Activated CD8-positive, alpha-beta memory T cell treated with anti-CD3 and anti-CD28 coated beads for 48 hours (primary cell): ENCODE results near the gene MPI.
"Not testable (repeated sequence)": the region's sequence is repeated elsewhere in the genome, so short reads cannot be mapped to it uniquely, and the experiment has no call there.

Source experiments
- DNase-seq, 3 experiments: peaks; one replicate each; pipeline ENCODE4 v3.0.0-alpha.2; 2020; ENCODE audit warnings: low read depth in 2 of 3, low spot score in 2 of 3

The MPI gene

DNA sequence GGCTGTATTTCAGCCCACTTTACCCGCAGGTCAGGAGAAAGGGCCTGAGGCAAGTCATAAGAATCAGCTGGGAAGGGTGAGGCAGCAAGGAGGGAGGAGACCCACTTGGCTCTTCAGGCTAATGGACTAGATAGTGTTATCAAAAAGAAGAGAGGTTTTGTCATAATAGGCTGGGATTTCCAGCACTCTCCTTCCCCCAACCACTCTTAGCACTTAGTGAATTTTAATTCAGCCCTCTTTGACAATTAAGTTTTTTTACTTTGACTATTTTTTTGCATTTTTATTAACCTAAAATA, 771 bp downstream of the MPI start:
- no peak for DNase-seq

DNA sequence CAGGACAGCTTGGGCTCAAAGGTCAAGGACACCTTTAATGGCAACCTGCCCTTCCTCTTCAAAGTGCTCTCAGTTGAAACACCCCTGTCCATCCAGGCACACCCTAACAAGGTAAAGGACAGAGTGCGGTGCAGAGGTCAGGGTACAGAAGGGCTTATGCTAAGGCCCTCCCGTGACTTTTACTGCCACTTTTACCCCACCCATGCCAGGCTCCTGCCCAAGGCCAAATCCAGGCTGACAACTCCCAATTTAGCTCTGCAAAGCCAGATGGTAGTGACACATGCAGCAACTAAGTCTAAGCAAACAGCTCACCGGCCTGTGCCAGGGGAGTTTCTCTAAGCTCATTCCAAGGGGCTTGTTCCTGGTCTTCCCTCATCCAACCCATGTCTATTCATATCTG, 1.6 kb downstream of the MPI start:
- no peak for DNase-seq

DNA sequence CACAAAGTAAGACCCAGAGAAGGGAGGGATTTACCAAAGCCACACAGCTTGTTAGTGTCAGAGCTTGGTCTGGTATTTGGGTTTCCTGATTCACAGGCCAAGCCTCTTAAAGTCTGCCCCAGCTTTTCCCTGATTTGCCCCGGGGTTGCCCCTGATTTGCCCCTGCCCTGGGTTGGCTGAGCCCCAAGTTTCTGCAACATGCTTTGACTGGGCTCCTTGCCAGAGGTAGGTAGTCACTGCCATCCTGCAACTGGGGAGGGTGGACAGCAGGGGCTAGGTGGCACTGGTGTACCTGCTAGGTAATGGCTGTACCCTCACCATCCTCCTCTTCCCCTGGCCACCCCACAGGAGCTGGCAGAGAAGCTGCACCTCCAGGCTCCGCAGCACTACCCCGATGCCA, 2.5 kb downstream of the MPI start:
- DNase-seq: no peak

DNA sequence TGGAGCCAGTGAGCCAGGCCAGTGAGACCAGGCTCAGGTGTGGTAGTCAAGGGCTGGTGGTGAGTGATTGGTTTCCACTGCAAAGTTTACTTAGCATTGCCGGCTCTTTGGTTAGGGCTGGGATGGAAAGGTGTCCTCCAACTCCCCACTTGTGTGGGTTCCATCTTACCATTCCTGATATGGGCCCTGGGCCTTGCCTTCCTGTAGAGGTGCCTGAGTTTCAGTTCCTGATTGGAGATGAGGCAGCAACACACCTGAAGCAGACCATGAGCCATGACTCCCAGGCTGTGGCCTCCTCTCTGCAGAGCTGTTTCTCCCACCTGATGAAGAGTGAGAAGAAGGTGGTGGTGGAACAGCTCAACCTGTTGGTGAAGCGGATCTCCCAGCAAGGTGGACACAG, 3.1 kb downstream of the MPI start:
- DNase-seq: no peak

DNA sequence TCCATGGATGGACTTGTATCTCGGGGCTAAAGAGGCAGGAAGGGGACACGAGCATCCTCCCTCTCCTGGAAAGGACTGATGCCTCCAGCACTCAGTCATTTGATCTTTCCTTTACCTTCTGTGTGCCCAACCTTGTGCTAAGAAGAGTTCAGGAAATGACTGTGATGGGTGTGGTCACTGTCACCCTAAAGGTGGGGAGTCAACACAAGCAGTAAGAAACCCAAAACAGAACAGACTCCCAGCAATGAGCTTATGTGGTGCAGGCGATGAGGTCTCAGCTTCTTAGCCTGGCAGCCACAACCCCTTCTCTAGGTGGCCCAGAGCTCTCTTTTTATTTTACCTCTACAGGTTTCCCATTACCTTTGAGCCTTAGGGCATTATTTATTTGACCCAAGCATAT, 3.8 kb downstream of the MPI start:
- DNase-seq: no peak

DNA sequence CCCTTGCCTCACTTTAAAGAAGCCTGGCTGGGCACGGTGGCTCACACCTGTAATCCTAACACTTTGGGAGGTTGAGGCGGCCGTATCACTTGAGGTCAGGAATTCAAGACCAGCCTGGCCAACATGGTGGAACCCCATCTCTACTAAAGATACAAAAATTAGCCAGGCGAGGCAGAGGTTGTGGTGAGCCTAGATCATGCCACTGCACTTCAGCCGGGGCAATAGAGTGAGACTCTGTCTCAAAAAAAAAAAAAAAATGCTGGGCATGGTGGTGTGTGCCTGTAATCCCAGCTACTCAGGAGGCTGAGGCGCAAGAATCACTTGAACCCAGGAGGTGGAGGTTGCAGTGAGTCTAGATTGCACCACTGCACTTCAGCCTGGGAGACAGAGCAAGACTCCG, 4.5 kb downstream of the MPI start:
- DNase-seq: not testable (repeated sequence)

DNA sequence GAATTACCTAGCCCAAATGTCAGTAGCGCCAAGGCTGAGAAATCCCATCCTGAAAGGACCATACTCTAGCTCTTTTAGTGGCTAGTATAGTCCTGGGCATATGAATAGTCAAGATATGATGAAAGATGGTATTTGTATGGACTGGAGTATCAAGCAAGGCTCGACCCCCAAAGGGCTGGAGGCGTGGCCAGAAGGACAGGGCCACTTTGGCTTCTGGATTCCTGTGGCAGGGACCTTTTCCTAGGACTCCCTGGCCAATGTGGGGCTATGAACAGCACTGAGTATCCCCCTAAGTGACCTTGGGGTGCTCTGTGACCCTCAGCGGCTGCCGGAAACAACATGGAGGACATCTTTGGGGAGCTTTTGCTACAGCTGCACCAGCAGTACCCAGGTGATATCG, 6.0 kb downstream of the MPI start:
- no peak for DNase-seq

DNA sequence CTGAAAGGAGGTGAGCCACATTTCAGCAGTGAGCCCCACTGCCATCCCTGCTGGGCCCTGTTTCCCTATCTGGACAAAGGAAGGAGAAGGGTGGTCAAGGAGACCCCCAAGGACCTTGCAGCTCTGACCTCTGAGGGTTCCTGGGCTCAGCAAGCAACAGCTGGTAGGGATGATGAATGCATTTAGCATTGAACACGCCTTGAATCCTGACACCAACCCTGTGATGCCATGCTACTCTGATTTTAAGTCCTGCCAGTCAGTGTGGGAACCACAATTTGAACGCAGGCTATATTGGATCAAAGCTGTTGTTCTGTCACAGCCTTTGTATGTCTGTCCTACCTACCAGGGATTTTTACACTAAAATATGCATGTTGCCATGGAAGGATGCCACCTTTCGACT, 6.5 kb downstream of the MPI start:
- DNase-seq: no peak

DNA sequence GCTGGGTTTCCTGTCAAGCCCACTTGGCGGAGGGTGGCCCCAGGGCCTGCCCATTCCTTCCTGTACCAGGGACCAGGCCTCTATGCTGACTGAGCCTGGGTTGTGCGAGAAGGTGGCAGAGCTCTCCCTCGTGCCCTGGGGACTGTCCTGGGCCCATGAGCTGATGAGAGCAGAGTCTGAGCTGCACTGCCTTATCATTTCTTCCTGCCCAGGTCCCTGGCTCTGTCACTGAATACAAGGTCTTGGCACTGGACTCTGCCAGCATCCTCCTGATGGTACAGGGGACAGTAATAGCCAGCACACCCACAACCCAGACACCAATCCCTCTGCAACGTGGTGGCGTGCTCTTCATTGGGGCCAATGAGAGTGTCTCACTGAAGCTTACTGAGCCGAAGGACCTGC, 7.5 kb downstream of the MPI start:
- DNase-seq: no peak

DNA sequence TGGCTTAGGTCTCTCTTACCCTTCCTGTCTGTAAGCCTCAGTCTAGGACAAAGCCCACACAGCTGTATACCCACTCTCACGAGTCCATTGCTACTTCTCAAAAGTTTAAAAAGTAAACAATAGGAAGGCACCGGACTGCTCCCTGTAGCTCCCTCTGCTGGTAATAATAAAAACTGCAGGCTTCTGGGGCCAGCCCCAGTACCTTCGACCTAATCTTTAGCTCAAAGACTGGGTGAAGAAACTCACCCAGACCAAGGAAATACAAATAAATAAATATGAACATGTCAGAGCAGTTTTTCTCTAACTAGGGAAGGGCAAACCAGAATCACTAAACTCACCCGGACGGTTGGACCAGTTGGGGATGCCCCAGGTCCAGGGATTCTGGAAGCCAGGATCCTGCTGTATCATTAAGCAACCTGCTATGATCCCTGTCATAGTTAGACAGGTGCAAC, 11.8 kb downstream of the MPI start:
- DNase-seq: peak in 2 of 3 experiments; percentile 23 to 42

DNA sequence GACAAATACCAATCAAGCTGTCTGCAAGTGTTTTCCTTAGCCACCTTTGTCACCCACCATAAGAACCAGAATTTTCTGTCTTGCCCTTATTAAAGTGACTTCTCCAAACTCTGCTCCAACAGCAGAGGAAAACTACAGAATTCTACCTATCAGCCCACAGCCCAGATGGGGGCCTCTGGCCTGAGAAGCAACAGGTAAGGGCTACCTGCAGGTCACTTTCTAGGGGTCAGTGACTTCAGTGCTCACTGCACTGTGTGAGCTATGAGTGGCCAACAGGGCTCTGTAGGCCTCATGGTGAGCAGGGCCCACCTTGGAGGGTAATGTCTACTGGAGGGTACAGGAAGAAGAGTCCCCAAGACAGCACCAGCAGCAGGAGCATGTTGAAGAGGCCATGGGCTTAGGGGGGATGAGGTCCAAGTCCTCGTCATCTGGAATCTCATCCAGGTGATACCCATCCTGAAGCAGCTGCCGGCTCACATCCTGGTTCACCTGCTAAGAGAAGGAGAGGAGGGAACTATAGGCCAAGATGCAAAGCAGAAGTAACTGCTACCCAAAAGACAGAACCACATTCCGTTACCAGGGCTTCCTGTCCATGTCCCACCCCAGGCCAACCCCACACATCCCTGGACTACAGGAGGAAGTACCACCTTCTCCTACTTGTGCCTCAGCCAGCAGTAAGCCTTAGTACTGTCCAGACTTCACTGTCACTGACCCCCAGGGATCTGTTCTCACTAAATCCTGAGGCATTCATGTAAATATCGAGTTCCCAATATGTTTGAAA, 12.6 kb downstream of the MPI start:
- no peak for DNase-seq

DNA sequence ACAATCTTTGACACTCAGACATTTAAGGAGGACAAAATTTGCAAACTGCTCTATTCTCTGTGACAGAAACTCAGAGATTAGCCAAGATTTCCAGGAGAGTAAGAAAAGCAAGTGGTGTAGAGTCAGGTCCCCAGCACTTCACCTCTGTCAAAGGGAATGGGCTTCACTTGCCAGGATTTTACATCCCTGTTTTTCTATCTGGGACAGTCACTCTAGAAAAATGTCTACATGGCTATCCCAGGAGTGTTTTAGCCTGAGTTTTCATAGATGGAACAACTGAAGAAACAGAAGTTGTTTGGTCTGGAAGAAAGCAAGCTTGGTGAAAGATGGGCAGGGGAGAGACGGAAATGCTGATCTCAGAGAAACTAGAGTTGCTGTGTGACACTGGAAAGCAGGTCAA, 13.8 kb downstream of the MPI start:
- no peak for DNase-seq

DNA sequence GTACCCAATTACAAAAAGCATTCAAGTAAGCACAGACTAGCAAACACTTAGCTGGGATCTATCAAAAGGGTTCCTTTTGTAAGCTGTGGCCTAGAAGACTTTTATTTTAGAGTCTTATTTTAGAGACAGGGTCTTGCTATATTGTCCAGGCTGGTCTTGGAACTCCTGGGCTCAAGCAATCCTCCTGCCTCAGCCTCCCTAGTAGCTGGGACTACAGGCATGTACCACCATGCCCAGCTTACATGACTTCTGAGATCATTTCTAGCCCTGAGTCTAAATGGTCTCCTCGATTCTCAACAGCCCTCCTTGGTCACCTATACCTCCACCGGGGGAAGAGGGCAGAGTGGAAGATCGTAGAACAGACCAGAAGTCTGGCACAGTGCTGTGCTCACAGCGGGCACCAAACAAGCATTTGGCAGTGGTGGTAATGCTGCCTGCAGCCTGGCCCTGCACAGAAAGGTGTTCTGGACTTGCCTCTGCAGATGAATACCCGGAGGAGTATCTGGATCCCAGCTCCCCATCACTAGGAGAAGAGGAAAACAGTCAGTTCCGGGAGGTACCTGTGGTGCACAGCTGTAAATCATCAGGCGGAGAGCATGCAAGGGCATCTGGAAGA, 14.5 kb downstream of the MPI start:
- no peak for DNase-seq

DNA sequence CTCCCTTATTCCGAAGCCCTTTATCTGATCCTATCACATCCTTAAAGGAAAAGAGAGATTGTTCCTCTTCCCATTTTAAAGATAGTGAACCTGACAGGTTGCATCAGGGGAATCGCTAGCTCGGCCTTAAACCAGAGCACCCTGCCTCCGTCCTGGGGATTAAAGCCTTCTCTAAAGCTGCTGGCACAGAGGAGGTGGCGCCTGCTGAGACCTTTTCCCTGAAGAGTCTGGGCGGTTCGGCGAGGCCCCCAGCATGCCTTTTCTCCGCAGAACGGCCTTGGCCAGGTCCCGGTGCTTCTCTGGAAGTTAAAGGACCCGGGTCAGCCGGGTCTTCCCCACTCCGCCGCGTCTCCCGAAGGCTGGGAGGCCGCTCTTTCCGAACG, 16.2 kb downstream of the MPI start:
- DNase-seq: no peak

DNA sequence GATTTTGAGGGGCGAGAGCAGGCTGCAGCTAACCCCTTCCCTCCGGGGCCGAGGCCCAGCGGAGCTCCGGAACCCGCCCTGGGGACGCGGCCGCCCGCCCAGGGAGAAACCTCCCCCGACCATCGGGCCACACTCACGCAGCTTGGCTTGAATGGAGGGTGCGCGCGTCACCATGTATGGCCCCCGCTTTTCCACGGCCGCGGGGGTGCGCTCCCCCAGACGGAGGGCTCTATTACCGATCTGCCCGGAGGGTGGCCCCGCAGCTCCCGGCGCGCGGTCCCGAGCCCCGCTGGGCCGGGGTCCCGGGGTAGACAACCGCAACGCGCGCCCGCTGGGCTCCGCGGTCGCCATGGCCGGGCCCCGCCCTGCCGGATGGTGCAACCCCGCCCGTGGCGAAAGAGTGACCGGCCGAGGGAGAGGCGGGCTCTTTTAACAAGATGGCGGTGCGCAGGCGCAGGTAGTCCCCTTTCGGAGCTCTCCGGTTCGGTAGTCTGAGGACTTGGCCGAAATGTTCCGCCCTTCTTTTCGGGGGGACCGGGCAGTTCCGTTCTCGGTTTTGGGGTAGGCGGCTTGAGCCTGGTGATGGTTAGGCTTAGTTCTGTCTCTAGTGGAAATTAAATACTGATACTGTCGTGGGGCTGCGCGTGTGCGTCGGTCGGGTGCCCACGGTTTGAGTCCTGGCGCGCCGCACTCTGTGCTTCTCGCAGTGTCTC, 16.8 kb downstream of the MPI start, which contains the start of gene FAM219B:
Gene FAM219B, minus strand, starts transcription at position 402 of the 713 bp plus-strand sequence. Its CDS starts 51 bp downstream, at position 351.
- DNase-seq: peak; percentile 68 to 72 (median 72)

DNA sequence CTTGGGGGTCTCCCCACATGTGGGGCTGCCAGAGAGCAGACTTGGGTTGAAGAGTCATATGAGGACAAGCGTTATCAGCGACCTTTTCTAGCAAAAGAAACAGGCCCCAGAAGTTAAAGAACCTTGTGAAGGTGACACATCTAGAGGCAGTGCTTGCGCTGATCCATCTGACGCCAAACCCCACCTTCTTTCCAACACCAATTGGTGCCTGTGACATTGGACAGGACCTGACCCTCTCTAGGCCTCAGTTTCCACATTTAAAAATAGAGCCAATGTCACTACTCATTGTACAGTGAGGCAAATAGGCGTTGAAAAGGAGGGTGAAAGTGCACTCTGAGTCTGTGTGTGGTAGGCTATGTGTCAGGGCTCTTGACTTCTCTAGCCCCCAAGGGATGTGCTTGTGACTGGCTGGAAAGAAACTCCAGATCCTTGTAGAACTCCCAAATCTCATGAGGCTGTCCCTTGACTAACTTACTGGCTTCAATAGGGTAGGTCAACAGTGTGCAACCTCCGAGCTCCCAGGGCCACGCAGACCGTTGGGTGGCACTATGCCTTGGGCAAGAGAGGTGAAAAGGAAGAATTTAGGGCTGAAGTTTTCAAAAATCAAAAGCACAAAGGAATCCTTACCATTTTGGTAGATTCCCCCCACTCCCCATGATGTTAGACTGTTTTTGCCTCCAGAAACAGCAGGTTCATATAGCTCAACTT, 17.5 kb downstream of the MPI start:
- DNase-seq: peak in 1 of 3 experiments; percentile 13

DNA sequence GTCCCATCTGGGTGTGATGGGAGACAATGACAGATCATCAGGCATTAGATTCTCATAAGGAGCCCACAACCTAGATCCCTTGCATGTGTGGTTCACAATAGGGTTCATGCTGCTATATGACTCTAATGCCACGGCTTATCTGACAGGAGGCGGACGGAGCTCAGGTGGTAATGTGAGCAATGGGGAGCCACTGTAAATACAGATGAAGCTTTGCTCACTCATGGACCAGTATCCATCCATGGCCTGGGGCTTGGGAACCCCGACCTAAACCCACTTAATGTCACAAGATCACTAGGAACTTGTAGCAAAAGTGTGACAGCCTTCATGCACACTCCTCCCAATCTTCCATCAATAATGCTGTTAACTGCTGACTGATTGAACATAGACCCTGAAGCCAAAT, 18.8 kb downstream of the MPI start:
- no peak for DNase-seq

DNA sequence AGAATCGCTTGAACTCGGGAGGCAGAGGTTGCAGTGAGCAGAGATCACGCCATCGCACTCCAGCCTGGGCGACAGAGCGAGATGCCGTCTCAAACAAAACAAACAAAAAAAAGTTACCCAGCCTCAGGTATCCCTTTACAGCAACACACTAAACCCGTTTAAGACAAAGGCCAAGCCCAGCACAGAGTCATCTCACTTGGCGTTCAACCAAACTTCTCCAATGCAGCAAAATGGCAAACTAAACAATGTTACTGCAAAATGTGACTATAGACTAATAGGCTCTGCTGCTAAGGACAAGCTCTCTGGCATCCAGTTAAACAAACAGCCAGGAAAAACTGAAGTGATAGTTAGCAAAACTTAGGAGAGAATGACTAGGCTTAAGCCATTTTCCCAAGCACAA, 23.2 kb downstream of the MPI start:
- DNase-seq: no peak

DNA sequence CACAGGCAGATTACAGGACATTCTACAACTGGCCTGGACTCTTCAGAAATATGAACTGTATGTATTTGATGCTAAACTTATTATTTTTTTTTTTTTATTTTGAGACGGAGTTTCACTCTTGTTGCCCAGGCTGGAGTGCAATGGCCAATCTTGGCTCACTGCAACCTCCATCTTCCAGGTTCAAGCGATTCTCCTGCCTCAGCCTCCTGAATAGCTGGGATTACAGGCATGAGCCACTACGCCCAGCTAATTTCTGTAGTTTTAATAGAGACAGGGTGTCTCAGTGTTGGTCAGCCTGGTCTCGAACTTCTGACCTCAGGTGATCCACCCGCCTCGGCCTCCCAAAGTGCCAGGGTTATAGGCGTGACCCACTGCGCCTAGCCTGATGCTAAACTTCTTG, 24.0 kb downstream of the MPI start:
- not testable (repeated sequence) for DNase-seq

DNA sequence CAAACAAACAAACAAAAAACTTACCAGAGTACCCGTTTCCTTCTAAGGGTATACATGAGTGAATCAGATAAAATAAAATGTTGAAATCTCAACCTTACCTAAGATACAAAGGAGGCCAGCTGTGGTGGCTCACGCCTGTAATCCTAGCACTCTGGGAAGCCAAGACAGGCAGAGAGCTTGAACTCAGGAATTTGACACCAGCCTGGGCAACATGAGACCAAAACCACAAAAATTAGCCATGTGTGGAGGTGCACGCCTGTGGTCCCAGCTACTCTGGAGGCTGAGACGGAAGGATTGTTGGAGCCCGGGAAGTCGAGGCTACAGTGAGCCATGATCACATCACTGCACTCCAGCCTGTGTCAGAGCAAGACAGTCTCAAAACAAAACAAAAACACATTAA, 27.8 kb downstream of the MPI start:
- DNase-seq: no peak

DNA sequence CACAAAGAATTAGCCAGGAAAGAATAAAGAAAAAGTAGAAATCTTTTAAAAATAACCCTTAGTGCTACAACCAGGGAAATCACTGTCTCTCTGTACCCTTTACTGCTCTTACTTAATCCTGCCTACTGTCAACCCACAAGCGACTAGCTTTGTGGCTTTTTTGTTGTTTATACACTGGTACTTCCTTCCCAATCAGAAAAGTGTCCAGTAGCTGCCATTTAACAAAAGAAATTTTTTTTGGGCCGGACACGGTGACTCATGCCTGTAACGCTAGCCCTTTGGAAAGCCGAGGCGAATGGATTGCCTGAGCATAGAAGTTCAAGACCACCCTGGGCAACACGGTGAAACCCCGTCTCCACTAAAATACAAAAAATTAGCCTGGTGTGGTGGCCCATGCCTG, 30.6 kb downstream of the MPI start:
- no peak for DNase-seq

DNA sequence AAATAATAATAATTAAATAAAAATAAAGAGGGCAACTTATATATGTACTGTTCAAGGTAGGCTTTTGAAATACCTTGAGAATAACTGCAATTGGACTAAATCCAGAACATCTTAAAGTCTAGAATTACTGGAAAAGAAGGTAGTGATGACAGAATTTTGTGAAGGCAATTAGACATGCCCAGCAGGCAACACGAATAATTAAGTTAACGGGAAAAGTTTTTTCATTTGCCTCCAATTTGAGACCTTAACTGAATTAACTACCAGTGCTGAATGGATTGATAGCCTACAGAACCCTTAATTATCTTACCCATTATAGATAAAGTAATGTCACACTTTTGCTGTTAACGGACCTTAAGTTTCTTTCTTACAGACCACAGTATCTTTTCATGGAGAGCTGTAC, 34.7 kb downstream of the MPI start:
- DNase-seq: no peak
